Heart left ventricle (tissue), 16 donors: ENCODE data around the gene WDR90. TPM values are rescaled to one million over a fixed set of nuclear protein-coding genes. Genes with fewer than 3 reads are reported as not detected.

Experiments
- ATAC-seq, 4 donors: fragments of 200-7000 bp; cut with Tn5 transposase; one replicate each; pipeline ENCODE4 v1.9.1; 2020 to 2022; ENCODE audit warnings: moderate library complexity in 4 of 4, mild to moderate bottlenecking in 3 of 4, moderate number of reproducible peaks in 1 of 4
- DNase-seq, 5 donors: peaks; one replicate each; pipeline ENCODE4 v3.0.0-alpha.2; 2020
- H3K27ac ChIP-seq, 12 donors: fragments of 200-600 bp; sonication (generic) in 4 of 12; one replicate each; pipeline versions ENCODE4 v1.5.0 to v1.8.0; 2016 to 2022; ENCODE audit warnings: mild to moderate bottlenecking in 2 of 12
- H3K27me3 ChIP-seq, 9 donors: fragments of 200-600 bp; sonication (generic) in 2 of 9; one replicate each; pipeline versions ENCODE4 v1.5.1 to v1.8.0; 2016 to 2022; ENCODE audit warnings: mild to moderate bottlenecking in 3 of 9
- H3K36me3 ChIP-seq, 9 donors: fragments of 200-600 bp; sonication (generic) in 2 of 9; one replicate each; pipeline versions ENCODE4 v1.5.0 to v1.8.0; 2018 to 2022; ENCODE audit warnings: mild to moderate bottlenecking in 2 of 9
- H3K4me1 ChIP-seq, 12 donors: fragments of 200-600 bp; sonication (generic) in 4 of 12; one replicate each; pipeline versions ENCODE4 v1.5.0 to v1.8.0; 2016 to 2022; ENCODE audit warnings: mild to moderate bottlenecking in 3 of 12
- H3K4me3 ChIP-seq, 12 donors: fragments of 200-600 bp; sonication (generic) in 4 of 12; one replicate each; pipeline versions ENCODE4 v1.5.0 to v1.8.0; 2017 to 2022; ENCODE audit warnings: mild to moderate bottlenecking in 9 of 12, moderate library complexity in 4 of 12
- H3K9me3 ChIP-seq, 12 donors: fragments of 200-600 bp; sonication (generic) in 4 of 12; one replicate each; pipeline versions ENCODE4 v1.5.0 to v1.8.0; 2016 to 2022; ENCODE audit warnings: mild to moderate bottlenecking in 1 of 12
- CTCF ChIP-seq, 12 donors: fragments of 200-600 bp; sonication (generic) in 4 of 12; IDR thresholded peaks; one replicate each; pipeline versions ENCODE4 v1.5.0 to v1.8.0; 2018 to 2022; ENCODE audit warnings: antibody characterized with exemption in 12 of 12, mild to moderate bottlenecking in 5 of 12
- POLR2A ChIP-seq, 2 donors: fragments of 450-650 bp; IDR thresholded peaks; one replicate each; pipeline ENCODE4 v1.6.1; 2017; ENCODE audit warnings: antibody characterized with exemption in 2 of 2, mild to moderate bottlenecking in 2 of 2, moderate library complexity in 2 of 2
- WGBS, 4 donors: extraction: QIAGEN DNeasy Blood & Tissue Kit in 2 of 4; methylation state at CpG; one replicate each; pipeline versions ENCODE4 v1.1.5 to v1.1.7; 2013 to 2018; 5-methylcytosine and 5-hydroxymethylcytosine counted together
- intact Hi-C, 10 donors: fragments of 100-400 bp; cut with DNase I; formaldehyde crosslinking; loops; one replicate each; pipeline versions ENCODE4 v1.11.1 to v1.14.2; 2022
- polyA plus RNA-seq, 2 donors: library from polyadenylated mRNA; stranded (reverse); fragments of 200-250 nt; gene quantifications; one replicate each; pipeline ENCODE4 v1.2.3, GENCODE V29; 2013
- total RNA-seq, 9 donors: library from RNA; depleted of rRNA in 2 of 9; stranded (reverse); fragments of >200 nt in 2 of 9; fragmentation: NEBNext Ultra II Directional in 3 of 9; extraction: Animal tissue kit (Norgen Biotek cat#: 25700) in 3 of 9; gene quantifications; one replicate each; pipeline versions ENCODE4 v1.1.0 to v1.2.4, GENCODE V29; 2016 to 2023
- donor health status: ischemic (EF 13 %, LVEDD 7.1; RV severe dilation, severe dysfunction).
- donor health status: healthy with polysubstance abuse.
- donor health status: DM: no; HTN: yes; CAD: no.
- donor health status: DM: no; HTN: no; CAD: no.
- donor health status: ischemic (EF 25% LVEDD 6.9; RV normal size, moderate dysfunction).
- donor health status: ischemic (EF 25% LVEDD 5.7; RV mildly dilated, moderate dysfunction).
- donor health status: healthy.
- donor health status: DM: yes; HTN: yes; CAD: no.
- donor health status: ischemic (EF 35%, LVEDD 5.7; RV mildly dilated, moderate dysfunction).
- donor health status: nonischemic (EF 11% LVEDD 7.7; RV severe dilation, severe dysfunction).
- donor health status: DM: yes; HTN: yes; CAD: no.
- donor health status: PGD.
- donor health status: ischemic (EF 29% LVEDD 5.4; RV normal size, mild dysfunction).
- donor health status: nonischemic (EF 23%, LVEDD 6.1; RV moderate dilation, normal function).

Gene WDR90
- total and polyA plus RNA-seq, 11 donors = 3.7 to 17.4 (median 8.6) TPM

- ATAC-seq (peak in 3 of 4 donors; percentile 4 to 28 (median 5)), DNase-seq (peak in 2 of 5 donors; percentile 23)
- no peaks in the 10 kb centered on the region for H3K9me3 ChIP-seq
- H3K4me3 ChIP-seq = no peak overlapping the region
- peaks cover 0 to 25% (median 21%) of the 10 kb centered on the region in 12 donors for H3K4me1 ChIP-seq
- TF ChIP-seq POLR2A (IDR thresholded peaks at IDR 0.05) = no peak
- no peaks in the 10 kb centered on the region for H3K27me3 ChIP-seq
- peaks cover 0 to 55% (median 10%) of the 10 kb centered on the region in 9 donors for H3K36me3 ChIP-seq
- H3K27ac ChIP-seq = peak overlapping the region in 3 of 12 donors; percentile 6 to 54 (median 19)
- 65 to 89% (median 70%) methylated on average over 10 to 29 of the region's 29 CpGs for WGBS, 4 donors
- intact Hi-C loops = loop anchor here in 3 of 10 donors (5.0 kb wide), 2 partner anchors 37 to 52 kb away; partner anchors contain the start of gene RAB40C (in 2 of the 3)
These were observed 19.9 kb upstream of the WDR90 start for GRCh38 chr16:629185-629832.

- TF ChIP-seq CTCF (IDR thresholded peaks at IDR 0.05) = no peak
- no peak for TF ChIP-seq POLR2A (IDR thresholded peaks at IDR 0.05)
- WGBS, 4 donors = 38 to 75% (median 55%) methylated on average over 5 to 11 of the region's 11 CpGs
- peaks cover 0 to 30% (median 21%) of the 10 kb centered on the region in 12 donors for H3K4me1 ChIP-seq
- no peaks in the 10 kb centered on the region for H3K9me3 ChIP-seq
- H3K27ac ChIP-seq = peak overlapping the region in 2 of 12 donors; percentile 34 to 54
- intact Hi-C loops = loop anchor here in 4 of 10 donors (5.0 kb wide), 3 partner anchors 33 to 53 kb away; partner anchors contain the start of gene RAB40C (in 2 of the 4)
- DNase-seq (peak in 1 of 5 donors; percentile 26), ATAC-seq (peak in 3 of 4 donors; percentile 0 to 21 (median 17))
- no peak overlapping the region for H3K4me3 ChIP-seq
- peaks cover 0 to 55% (median 10%) of the 10 kb centered on the region in 9 donors for H3K36me3 ChIP-seq
- H3K27me3 ChIP-seq = no peaks in the 10 kb centered on the region
These were observed 19.3 kb upstream of the WDR90 start for GRCh38 chr16:629833-630248.

- no peak overlapping the region for H3K4me3 ChIP-seq
- intact Hi-C loops = loop anchor here in 1 of 10 donors (5.0 kb wide), 1 partner anchor 33 kb away; no protein-coding TSS in a partner anchor
- TF ChIP-seq POLR2A (IDR thresholded peaks at IDR 0.05) (no peak), CTCF (IDR thresholded peaks at IDR 0.05) (no peak)
- peak overlapping the region in 2 of 12 donors; percentile 34 to 54 for H3K27ac ChIP-seq
- no peaks in the 10 kb centered on the region for H3K27me3 ChIP-seq
- no peaks in the 10 kb centered on the region for H3K9me3 ChIP-seq
- no peak for DNase-seq
- ATAC-seq = peak in 2 of 4 donors; percentile 8 to 11
- WGBS, 4 donors = 32 to 55% (median 43%) methylated on average over 13 to 29 of the region's 29 CpGs
- H3K36me3 ChIP-seq = peaks cover 0 to 54% (median 8%) of the 10 kb centered on the region in 9 donors
- peaks cover 3 to 35% (median 25%) of the 10 kb centered on the region in 12 donors for H3K4me1 ChIP-seq
These were observed 18.8 kb upstream of the WDR90 start for GRCh38 chr16:630249-630814.

- intact Hi-C loops = loop anchor here in 1 of 10 donors (5.0 kb wide), 1 partner anchor 34 kb away; no protein-coding TSS in a partner anchor
- WGBS, 4 donors = 4 to 7% (median 6%) methylated on average over 16 to 23 of the region's 23 CpGs
- Histone ChIP-seq H3K27ac (peak within 1 kb of the TSS in 2 of 12 donors; percentile 34 to 54), H3K9me3 (no peaks in the 10 kb centered on the region), H3K27me3 (no peaks in the 10 kb centered on the region), H3K4me1 (peaks cover 3 to 41% (median 29%) of the 10 kb centered on the region in 12 donors), H3K4me3 (no peak within 1 kb of the TSS), H3K36me3 (peaks cover 0 to 48% (median 7%) of the 10 kb centered on the region in 9 donors)
- peak in 3 of 5 donors; percentile 22 to 32 (median 23) for DNase-seq
- ATAC-seq = no peak
- no peak for TF ChIP-seq CTCF (IDR thresholded peaks at IDR 0.05)
- TF ChIP-seq POLR2A (IDR thresholded peaks at IDR 0.05) = no peak
These were observed 18.3 kb upstream of the WDR90 start, which contains the start of gene WFIKKN1 for GRCh38 chr16:630815-631405. Gene WFIKKN1 (plus strand): TSS chr16:630985. CDS start chr16:631254, 269 bp downstream.
